ENCODE measurements around the gene CDC42EP5. TPM values are rescaled to one million over a fixed set of nuclear protein-coding genes. Genes with fewer than 3 reads are reported as not detected.
A peak's percentile ranks its signal among the peaks of the same experiment; 100 is the strongest.

Gene CDC42EP5
- total RNA-seq, 2 donors from 2014 or later: 0.30 TPM; not detected in 1

- peak; percentile 99 for DNase-seq
- no peaks in the 10 kb centered on the region for H3K9me3 Mint-ChIP-seq
- peak within 1 kb of the TSS; percentile 83 to 85 for H3K4me3 Mint-ChIP-seq
These were observed 9.5 kb downstream of the CDC42EP5 start, which contains the start of gene LENG9 for GRCh38 chr19:54463531-54464043. LENG9 (minus strand) TSS chr19:54463778; CDS start chr19:54463526, 252 bp downstream.

GRCh38 chr19:54462655-54463530 is 10.2 kb downstream of the CDC42EP5 start:
- ATAC-seq (replicated peaks in 1 of 2): peak; percentile 10 to 22

More at GRCh38 chr19:54463531-54464043, 9.5 kb downstream of the CDC42EP5 start, which contains the start of gene LENG9:
- Mint-ChIP-seq H3K27ac (peak within 1 kb of the TSS; percentile 85), H3K27me3 (ENCODE audit: low read depth) (no peaks in the 10 kb centered on the region), H3K36me3 (ENCODE audit: insufficient read depth in 2 of 2) (peaks cover 7 to 13% of the 10 kb centered on the region in 2 donors), H3K4me1 (ENCODE audit: low read depth) (peaks cover 36% of the 10 kb centered on the region)
- ATAC-seq (replicated peaks in 1 of 2): peak; percentile 67 to 68

GRCh38 chr19:54462047-54462654 is 10.9 kb downstream of the CDC42EP5 start:
- ATAC-seq (replicated peaks in 1 of 2): no peak
- H3K4me1 Mint-ChIP-seq (ENCODE audit: low read depth): peaks cover 36% of the 10 kb centered on the region
- H3K4me3 Mint-ChIP-seq: peak overlapping the region; percentile 79 to 85

More at GRCh38 chr19:54462655-54463530, 10.2 kb downstream of the CDC42EP5 start:
- Mint-ChIP-seq H3K36me3 (ENCODE audit: insufficient read depth in 2 of 2) (peaks cover 9 to 20% of the 10 kb centered on the region in 2 donors), H3K4me3 (peak overlapping the region; percentile 83 to 85), H3K9me3 (no peaks in the 10 kb centered on the region), H3K27me3 (ENCODE audit: low read depth) (no peaks in the 10 kb centered on the region), H3K27ac (no peak overlapping the region), H3K4me1 (ENCODE audit: low read depth) (peaks cover 36% of the 10 kb centered on the region)
- DNase-seq: peak; percentile 61 to 77

GRCh38 chr19:54461613-54462012 is 11.5 kb downstream of the CDC42EP5 start:
- Mint-ChIP-seq H3K36me3 (ENCODE audit: insufficient read depth in 2 of 2) (peaks cover 9 to 20% of the 10 kb centered on the region in 2 donors), H3K27ac (peak overlapping the region; percentile 79), H3K9me3 (no peaks in the 10 kb centered on the region), H3K4me3 (peak overlapping the region; percentile 79 to 85), H3K4me1 (ENCODE audit: low read depth) (peaks cover 36% of the 10 kb centered on the region), H3K27me3 (ENCODE audit: low read depth) (no peaks in the 10 kb centered on the region)
- DNase-seq: no peak
- no peak for ATAC-seq (replicated peaks in 1 of 2)

More at GRCh38 chr19:54462047-54462654, 10.9 kb downstream of the CDC42EP5 start:
- Mint-ChIP-seq H3K27ac (peak overlapping the region; percentile 79), H3K9me3 (no peaks in the 10 kb centered on the region), H3K36me3 (ENCODE audit: insufficient read depth in 2 of 2) (peaks cover 9 to 20% of the 10 kb centered on the region in 2 donors), H3K27me3 (ENCODE audit: low read depth) (no peaks in the 10 kb centered on the region)
- no peak for DNase-seq

- H3K9me3 Mint-ChIP-seq: no peaks in the 10 kb centered on the region
- H3K27ac Mint-ChIP-seq: peak overlapping the region; percentile 79
- H3K36me3 Mint-ChIP-seq (ENCODE audit: insufficient read depth in 2 of 2): peaks cover 9 to 21% of the 10 kb centered on the region in 2 donors
- no peaks in the 10 kb centered on the region for H3K27me3 Mint-ChIP-seq (ENCODE audit: low read depth)
- DNase-seq (no peak), ATAC-seq (replicated peaks in 1 of 2) (no peak)
- peak overlapping the region; percentile 79 to 85 for H3K4me3 Mint-ChIP-seq
- H3K4me1 Mint-ChIP-seq (ENCODE audit: low read depth): peaks cover 36% of the 10 kb centered on the region
These were observed 11.9 kb downstream of the CDC42EP5 start for GRCh38 chr19:54461210-54461609.

- Mint-ChIP-seq H3K27me3 (ENCODE audit: low read depth) (no peaks in the 10 kb centered on the region), H3K27ac (peak overlapping the region; percentile 48), H3K4me3 (no peak overlapping the region), H3K9me3 (no peaks in the 10 kb centered on the region), H3K36me3 (ENCODE audit: insufficient read depth in 2 of 2) (peaks cover 9 to 19% of the 10 kb centered on the region in 2 donors), H3K4me1 (ENCODE audit: low read depth) (peaks cover 32% of the 10 kb centered on the region)
- ATAC-seq (replicated peaks in 1 of 2) (no peak), DNase-seq (no peak)
These were observed 12.7 kb downstream of the CDC42EP5 start for GRCh38 chr19:54460230-54461005.

- Mint-ChIP-seq H3K36me3 (ENCODE audit: insufficient read depth in 2 of 2) (peaks cover 9 to 20% of the 10 kb centered on the region in 2 donors), H3K4me3 (no peak overlapping the region), H3K27ac (no peak overlapping the region), H3K4me1 (ENCODE audit: low read depth) (peaks cover 28% of the 10 kb centered on the region), H3K27me3 (ENCODE audit: low read depth) (no peaks in the 10 kb centered on the region), H3K9me3 (no peaks in the 10 kb centered on the region)
- ATAC-seq (replicated peaks in 1 of 2) (no peak), DNase-seq (no peak)
These were observed 13.5 kb downstream of the CDC42EP5 start for GRCh38 chr19:54459282-54460229.

- Mint-ChIP-seq H3K9me3 (no peaks in the 10 kb centered on the region), H3K27me3 (ENCODE audit: low read depth) (no peaks in the 10 kb centered on the region), H3K27ac (no peak overlapping the region), H3K4me1 (ENCODE audit: low read depth) (peaks cover 27% of the 10 kb centered on the region), H3K4me3 (no peak overlapping the region), H3K36me3 (ENCODE audit: insufficient read depth in 2 of 2) (peaks cover 9 to 20% of the 10 kb centered on the region in 2 donors)
- ATAC-seq (replicated peaks in 1 of 2) (no peak), DNase-seq (no peak)
These were observed 14.3 kb downstream of the CDC42EP5 start for GRCh38 chr19:54458648-54459281.

- DNase-seq (no peak), ATAC-seq (replicated peaks in 1 of 2) (no peak)
- Mint-ChIP-seq H3K27me3 (ENCODE audit: low read depth) (no peaks in the 10 kb centered on the region), H3K4me1 (ENCODE audit: low read depth) (peaks cover 27% of the 10 kb centered on the region), H3K4me3 (no peak overlapping the region), H3K9me3 (no peaks in the 10 kb centered on the region), H3K27ac (no peak overlapping the region), H3K36me3 (ENCODE audit: insufficient read depth in 2 of 2) (peaks cover 9 to 23% of the 10 kb centered on the region in 2 donors)
These were observed 15.1 kb downstream of the CDC42EP5 start for GRCh38 chr19:54457773-54458647.

GRCh38 chr19:54456423-54457373 is 16.4 kb downstream of the CDC42EP5 start:
- ATAC-seq (replicated peaks in 1 of 2): no peak
- H3K27me3 Mint-ChIP-seq (ENCODE audit: low read depth): no peaks in the 10 kb centered on the region

More at GRCh38 chr19:54456423-54457373, 16.4 kb downstream of the CDC42EP5 start:
- no peaks in the 10 kb centered on the region for H3K9me3 Mint-ChIP-seq
- no peak overlapping the region for H3K4me3 Mint-ChIP-seq
- H3K36me3 Mint-ChIP-seq (ENCODE audit: insufficient read depth in 2 of 2): peaks cover 10 to 24% of the 10 kb centered on the region in 2 donors
- no peak for DNase-seq
- H3K27ac Mint-ChIP-seq: no peak overlapping the region
- H3K4me1 Mint-ChIP-seq (ENCODE audit: low read depth): peaks cover 19% of the 10 kb centered on the region
